Mucosa of descending colon (tissue), 3 donors: ENCODE data around the gene NFASC. TPM values are rescaled to one million over a fixed set of nuclear protein-coding genes. Genes with fewer than 3 reads are reported as not detected.

Experiments
- ATAC-seq: fragments of 200-7000 bp; cut with Tn5 transposase; one replicate; pipeline ENCODE4 v1.9.1; 2020; ENCODE audit warnings: mild to moderate bottlenecking, moderate library complexity
- DNase-seq, 3 donors: peaks; one replicate each; pipeline ENCODE4 v3.0.0-alpha.2; 2020
- H3K36me3 ChIP-seq: fragments of 200-600 bp; one replicate; pipeline ENCODE4 v1.8.0; 2021; ENCODE audit warnings: low read depth, mild to moderate bottlenecking
- H3K4me1 ChIP-seq: fragments of 200-600 bp; one replicate; pipeline ENCODE4 v1.8.0; 2021; ENCODE audit warnings: low read depth, mild to moderate bottlenecking
- H3K4me3 ChIP-seq: fragments of 200-600 bp; one replicate; pipeline ENCODE4 v1.8.0; 2021; ENCODE audit warnings: mild to moderate bottlenecking
- H3K9me3 ChIP-seq: fragments of 200-600 bp; one replicate; pipeline ENCODE4 v1.8.0; 2021; ENCODE audit warnings: mild to moderate bottlenecking
- CTCF ChIP-seq: fragments of 200-600 bp; IDR thresholded peaks from one replicate; pipeline ENCODE4 v1.8.0; 2022; ENCODE audit warnings: antibody characterized with exemption, mild to moderate bottlenecking
- intact Hi-C, 2 donors: fragments of 100-400 bp; cut with DNase I in 1 of 2; cut with micrococcal nuclease in 1 of 2; formaldehyde crosslinking; loops; one replicate each; pipeline versions ENCODE4 v1.11.0 to v1.11.1; 2022; cut with DNase I, micrococcal nuclease
- total RNA-seq, 3 donors: library from RNA; stranded (reverse); fragmentation: NEBNext Ultra II Directional in 2 of 3; extraction: Animal tissue kit (Norgen Biotek cat#: 25700) in 2 of 3; gene quantifications; one replicate each; pipeline versions ENCODE4 v1.2.1 to v1.2.4, GENCODE V29; 2021 to 2023
- donor health status: DM: no; HTN: no; CAD: no; lungs with moderate emphysema.
- donor health status: DM: no; HTN: no; CAD: no.
- donor health status: DM: no; HTN: yes; CAD: no.

NFASC gene
- total RNA-seq, 3 donors from 2014 or later, result 12.3 to 27.6 (median 22.7) TPM

DNA sequence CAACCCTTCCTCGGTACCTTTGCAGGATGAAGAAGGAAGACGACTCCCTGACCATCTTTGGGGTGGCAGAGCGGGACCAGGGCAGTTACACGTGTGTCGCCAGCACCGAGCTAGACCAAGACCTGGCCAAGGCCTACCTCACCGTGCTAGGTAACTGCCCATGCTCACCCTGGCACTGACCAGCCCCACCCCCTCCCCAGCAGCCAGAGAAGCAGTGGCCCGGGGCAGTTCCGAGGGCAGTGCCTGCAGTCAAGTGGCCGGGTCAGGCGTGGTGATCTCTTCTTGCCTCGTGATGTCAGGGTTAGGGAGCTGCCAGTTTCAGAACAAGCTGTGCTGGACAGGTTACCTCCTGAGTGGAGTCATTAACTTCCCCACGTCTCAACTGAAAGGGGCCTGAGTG is 106.0 kb downstream of the NFASC start:
- no peaks in the 10 kb centered on the region for H3K9me3 ChIP-seq
- TF ChIP-seq CTCF, result no peak
- H3K4me3 ChIP-seq, result no peak overlapping the region
- no peak for DNase-seq
- no peaks in the 10 kb centered on the region for H3K36me3 ChIP-seq
- no peaks in the 10 kb centered on the region for H3K4me1 ChIP-seq
- no peak for ATAC-seq
- intact Hi-C loops, result loop anchor here in 1 of 2 donors (10.0 kb wide), 1 partner anchor 278 kb away; no protein-coding TSS in a partner anchor

- Histone ChIP-seq H3K4me3 (no peak overlapping the region), H3K36me3 (no peaks in the 10 kb centered on the region), H3K4me1 (no peaks in the 10 kb centered on the region), H3K9me3 (no peaks in the 10 kb centered on the region)
- intact Hi-C loops, result loop anchor here in 1 of 2 donors (10.0 kb wide), 1 partner anchor 277 kb away; no protein-coding TSS in a partner anchor
- ATAC-seq, result no peak
- no peak for DNase-seq
- TF ChIP-seq CTCF, result no peak
Observed at GRCh38 chr1:204977318-204977717, 106.7 kb downstream of the NFASC start.

- intact Hi-C loops, result loop anchor here in 1 of 2 donors (10.0 kb wide), 1 partner anchor 276 kb away; no protein-coding TSS in a partner anchor
- H3K36me3 ChIP-seq, result no peaks in the 10 kb centered on the region
Observed at GRCh38 chr1:204978782-204979181, 108.1 kb downstream of the NFASC start.

DNA sequence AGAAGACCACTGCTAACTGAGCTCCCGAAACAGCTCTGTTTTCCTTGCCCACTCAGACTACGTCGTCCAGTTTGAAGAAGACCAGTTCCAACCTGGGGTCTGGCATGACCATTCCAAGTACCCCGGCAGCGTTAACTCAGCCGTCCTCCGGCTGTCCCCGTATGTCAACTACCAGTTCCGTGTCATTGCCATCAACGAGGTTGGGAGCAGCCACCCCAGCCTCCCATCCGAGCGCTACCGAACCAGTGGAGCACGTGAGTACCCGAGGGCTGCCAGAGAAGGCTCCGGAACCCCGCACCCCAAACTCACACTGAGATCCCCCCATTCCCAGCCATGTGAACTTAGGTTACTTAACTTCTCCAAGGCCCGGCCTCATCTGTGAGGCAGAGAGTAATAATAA is 108.6 kb downstream of the NFASC start:
- no peak for TF ChIP-seq CTCF
- H3K4me1 ChIP-seq, result no peaks in the 10 kb centered on the region
- H3K36me3 ChIP-seq, result no peaks in the 10 kb centered on the region
- DNase-seq (no peak), ATAC-seq (no peak)
- no peak overlapping the region for H3K4me3 ChIP-seq
- H3K9me3 ChIP-seq, result no peaks in the 10 kb centered on the region
- intact Hi-C loops, result loop anchor here in 1 of 2 donors (10.0 kb wide), 1 partner anchor 275 kb away; no protein-coding TSS in a partner anchor

More at GRCh38 chr1:204978782-204979181, 108.1 kb downstream of the NFASC start:
- no peak for ATAC-seq
- DNase-seq, result no peak
- no peak overlapping the region for H3K4me3 ChIP-seq
- no peaks in the 10 kb centered on the region for H3K9me3 ChIP-seq
- no peaks in the 10 kb centered on the region for H3K4me1 ChIP-seq
- TF ChIP-seq CTCF, result no peak

DNA sequence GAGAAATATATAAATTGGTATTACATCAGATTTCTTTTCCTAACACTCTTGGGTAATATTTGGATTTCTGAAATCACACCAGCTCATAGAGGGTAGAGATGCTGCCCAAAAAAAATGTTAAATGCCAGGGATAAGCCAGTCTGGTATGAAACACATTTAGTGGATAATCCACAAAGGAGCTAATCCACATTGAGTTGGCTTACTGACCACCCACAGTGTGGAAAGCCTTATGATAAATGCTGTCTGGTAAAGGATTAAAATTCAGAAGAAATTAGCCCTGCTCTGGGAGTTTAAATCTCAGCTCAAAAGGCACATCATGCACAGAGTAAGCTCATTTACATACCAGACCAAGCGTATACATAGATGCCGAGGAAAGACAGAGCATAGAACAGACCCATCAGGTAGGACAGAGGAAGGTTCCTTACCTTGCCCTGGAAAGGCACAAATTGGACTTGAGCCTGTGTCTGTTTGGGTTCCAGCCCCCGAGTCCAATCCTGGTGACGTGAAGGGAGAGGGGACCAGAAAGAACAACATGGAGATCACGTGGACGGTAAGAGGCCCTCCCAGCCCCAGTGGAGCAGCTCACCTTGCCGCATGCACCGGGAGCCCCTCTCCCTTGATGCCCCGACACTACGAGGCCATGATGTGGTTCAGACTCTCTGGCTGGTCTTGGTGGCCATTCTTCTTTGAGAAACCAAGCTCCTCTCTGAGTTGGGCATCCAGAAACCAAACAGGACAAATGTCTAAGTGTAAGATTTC is 109.4 kb downstream of the NFASC start:
- ATAC-seq (no peak), DNase-seq (no peak)
- no peaks in the 10 kb centered on the region for H3K4me1 ChIP-seq
- no peak for TF ChIP-seq CTCF
- no peak overlapping the region for H3K4me3 ChIP-seq
- intact Hi-C loops, result loop anchor here in 1 of 2 donors (10.0 kb wide), 1 partner anchor 275 kb away; no protein-coding TSS in a partner anchor
- no peaks in the 10 kb centered on the region for H3K9me3 ChIP-seq
- H3K36me3 ChIP-seq, result no peaks in the 10 kb centered on the region
